IPS-NIHi11 (cell line): Measurements from ENCODE around the gene MATN4.

Experiments used
- DNase-seq: peaks from one replicate; pipeline ENCODE4 v3.0.0; 2012; ENCODE audit warnings: mixed read lengths, low spot score

MATN4 gene

DNA sequence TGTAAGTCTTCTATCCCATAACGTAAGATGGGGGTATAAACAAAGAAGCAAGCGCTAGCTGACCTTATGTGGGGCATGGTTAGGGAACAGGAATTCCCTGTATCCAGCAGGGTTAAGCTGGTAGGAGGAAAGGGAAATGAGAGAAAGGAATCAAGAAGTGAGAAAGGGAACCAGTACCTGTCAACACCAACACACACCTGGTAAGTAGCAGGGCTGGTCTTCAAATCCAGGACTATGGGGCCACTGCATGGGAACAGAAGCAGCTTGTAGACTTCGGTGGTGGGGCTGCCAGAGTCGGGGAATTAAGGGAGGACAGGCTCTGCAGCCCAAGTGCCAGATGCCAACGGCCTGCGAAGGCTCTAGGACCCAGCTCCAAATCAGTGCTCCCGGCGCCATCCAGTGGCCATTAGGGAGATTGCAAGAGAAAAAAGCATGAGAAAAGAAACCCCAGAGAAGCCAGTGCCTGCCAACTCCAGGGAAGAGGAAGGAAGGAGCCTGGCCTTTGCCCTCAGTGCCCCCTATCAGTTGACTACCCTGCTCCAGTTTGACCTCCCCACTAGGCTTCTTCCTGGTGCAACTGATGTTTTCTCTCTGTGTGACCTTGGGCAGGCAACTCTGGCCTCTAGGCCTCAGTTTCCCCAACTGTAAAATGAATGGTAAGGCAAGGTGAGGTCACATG, 17.3 kb downstream of the MATN4 start:
- peak; percentile 85 for DNase-seq

DNA sequence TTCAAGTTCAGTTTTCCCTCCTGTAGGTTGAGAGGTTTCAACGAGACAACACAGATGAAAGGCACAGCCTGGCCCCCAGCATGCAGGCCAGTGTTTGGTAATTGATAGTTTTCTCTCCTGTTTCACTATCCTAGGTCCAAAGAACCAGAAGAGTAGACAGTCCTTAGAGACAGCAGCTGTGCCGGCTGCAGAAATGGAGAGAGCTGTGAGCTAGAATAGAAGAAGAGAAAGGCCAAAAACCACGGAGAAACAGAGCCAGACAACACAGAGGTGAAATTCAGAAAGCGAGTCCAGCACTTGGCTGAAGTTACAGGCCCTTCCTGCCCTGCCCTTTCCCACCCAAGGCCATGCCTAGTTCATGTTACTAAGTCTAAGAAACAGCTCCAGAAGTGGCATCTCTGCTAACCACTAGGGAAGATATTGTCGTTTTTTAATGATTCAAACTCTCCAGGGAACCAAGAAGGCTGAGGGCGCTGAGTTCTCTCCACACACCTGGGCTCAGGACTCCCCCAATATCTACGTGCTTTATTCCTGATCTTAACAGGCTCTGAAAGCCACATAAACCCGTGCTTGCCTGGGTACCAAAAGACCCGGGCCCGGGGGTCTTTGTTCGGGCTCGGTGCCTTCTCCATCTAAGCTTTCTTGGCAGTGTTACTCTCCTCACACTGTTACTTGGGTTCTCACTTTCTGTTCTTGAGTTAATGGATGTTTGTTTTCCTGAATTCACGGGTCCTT, 18.0 kb downstream of the MATN4 start:
- no peak for DNase-seq

GRCh38 chr20:45288860-45289259, 19.2 kb downstream of the MATN4 start:
- no peak for DNase-seq

GRCh38 chr20:45288376-45288775, 19.7 kb downstream of the MATN4 start:
- no peak for DNase-seq

DNA sequence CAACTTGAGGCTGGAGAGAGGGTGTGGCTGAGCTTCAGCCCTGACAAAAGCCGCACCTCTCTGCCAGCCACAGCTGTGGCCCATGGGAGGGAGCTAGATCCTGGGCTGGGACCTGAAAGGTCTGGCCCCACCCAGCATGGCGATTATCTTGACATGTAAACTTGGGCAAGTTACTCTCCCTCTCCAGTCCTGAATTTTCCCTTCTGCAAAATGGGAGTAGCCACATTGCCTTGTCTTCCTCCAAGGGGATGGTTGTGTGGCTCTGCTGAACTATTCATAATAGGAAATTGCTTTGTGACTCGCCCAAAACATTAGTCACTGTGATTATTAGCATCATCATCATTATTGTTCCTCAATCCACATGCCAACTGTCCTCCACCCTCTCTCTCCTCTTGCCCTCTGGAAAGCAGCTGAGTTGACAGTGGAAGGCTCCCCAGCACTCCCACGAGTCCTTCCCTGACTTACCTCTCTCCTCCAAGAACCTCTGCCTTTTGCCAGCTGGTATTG, 24.5 kb downstream of the MATN4 start:
- no peak for DNase-seq

DNA sequence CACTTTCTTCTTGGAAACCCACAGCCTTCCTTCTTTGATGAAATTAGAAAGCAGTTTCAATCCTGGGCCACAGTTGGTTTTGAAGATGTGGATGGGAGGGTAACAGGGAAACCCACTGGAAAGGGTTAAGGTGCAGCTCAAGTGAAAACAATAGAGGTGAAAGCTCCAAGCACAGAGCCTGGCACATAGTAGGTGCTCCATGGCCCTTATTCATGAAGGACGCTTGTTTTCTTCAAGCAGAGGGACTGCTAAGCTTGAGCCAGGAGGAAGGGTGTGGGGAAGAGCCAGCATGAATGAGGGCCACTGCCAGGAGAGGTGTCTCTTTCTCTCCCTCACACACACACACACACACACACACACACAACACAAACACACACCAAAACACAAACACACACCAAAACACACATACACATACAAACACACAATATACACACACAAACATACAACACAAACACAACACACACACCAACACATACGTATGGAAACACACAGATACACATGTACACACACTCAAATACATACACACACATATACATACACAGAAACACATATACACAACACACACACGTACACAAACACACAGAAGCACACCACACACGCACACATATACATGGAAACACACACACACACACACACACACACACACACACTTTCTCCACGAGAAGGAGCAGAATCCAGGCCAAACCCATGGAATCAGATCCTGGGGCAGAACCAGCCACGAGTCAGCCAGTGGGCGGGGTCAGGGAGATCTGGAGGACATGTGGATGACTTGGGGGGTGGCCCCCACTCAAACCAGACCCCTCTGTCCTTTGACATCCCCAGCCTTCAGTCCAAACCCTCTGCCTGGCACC, 25.2 kb downstream of the MATN4 start:
- DNase-seq = no peak

GRCh38 chr20:45279992-45280391, 28.1 kb downstream of the MATN4 start:
- no peak for DNase-seq

- DNase-seq = no peak
Observed at GRCh38 chr20:45275338-45275737, 32.8 kb downstream of the MATN4 start.

- DNase-seq = no peak
Observed at GRCh38 chr20:45269754-45270270, 38.3 kb downstream of the MATN4 start.

- DNase-seq = no peak
Observed at GRCh38 chr20:45269056-45269455, 39.0 kb downstream of the MATN4 start.

- no peak for DNase-seq
Observed at GRCh38 chr20:45268531-45268930, 39.6 kb downstream of the MATN4 start.

DNA sequence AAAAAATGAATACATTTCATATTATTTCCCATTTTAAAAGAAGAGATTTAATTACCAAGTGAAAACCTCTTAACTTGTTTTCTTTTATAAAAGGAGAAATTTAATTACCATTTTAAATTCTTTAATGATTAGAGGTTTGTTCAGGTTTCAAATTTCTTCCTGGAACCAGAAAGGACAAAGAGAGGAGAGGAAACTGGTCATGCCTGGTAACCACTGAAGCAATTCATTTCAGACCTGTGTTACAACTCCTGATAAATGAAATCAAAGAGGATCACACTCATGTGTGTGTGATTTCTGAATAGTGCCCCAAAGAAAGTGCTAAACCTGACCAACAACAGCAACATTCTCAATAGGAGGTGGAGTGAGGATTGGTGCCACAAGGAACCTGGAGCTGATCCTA, 41.1 kb downstream of the MATN4 start:
- no peak for DNase-seq

- DNase-seq = no peak
Observed at GRCh38 chr20:45263556-45264266, 44.4 kb downstream of the MATN4 start.

GRCh38 chr20:45258664-45259063, 49.4 kb downstream of the MATN4 start:
- no peak for DNase-seq

DNA sequence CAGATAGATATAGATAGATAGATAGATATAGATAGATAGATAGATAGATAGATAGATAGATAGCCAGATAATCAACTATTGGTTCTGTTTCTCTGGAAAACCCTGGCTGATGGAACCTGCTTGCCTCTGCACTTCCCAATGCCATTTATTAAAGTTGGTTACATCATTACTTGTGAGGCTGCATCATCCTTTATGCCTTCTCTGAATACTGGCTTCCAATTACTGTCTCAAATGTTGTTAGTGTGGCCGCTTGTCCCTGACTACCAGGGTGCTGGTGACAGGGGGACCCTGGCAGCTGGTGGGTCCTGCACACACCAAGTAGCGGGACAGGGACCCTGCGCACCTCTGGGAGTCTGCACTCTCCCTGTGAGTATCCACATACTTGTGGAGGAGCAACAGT, 49.8 kb downstream of the MATN4 start:
- no peak for DNase-seq

GRCh38 chr20:45257711-45258110, 50.4 kb downstream of the MATN4 start:
- DNase-seq = no peak

GRCh38 chr20:45257161-45257560, 50.9 kb downstream of the MATN4 start:
- DNase-seq = no peak

DNA sequence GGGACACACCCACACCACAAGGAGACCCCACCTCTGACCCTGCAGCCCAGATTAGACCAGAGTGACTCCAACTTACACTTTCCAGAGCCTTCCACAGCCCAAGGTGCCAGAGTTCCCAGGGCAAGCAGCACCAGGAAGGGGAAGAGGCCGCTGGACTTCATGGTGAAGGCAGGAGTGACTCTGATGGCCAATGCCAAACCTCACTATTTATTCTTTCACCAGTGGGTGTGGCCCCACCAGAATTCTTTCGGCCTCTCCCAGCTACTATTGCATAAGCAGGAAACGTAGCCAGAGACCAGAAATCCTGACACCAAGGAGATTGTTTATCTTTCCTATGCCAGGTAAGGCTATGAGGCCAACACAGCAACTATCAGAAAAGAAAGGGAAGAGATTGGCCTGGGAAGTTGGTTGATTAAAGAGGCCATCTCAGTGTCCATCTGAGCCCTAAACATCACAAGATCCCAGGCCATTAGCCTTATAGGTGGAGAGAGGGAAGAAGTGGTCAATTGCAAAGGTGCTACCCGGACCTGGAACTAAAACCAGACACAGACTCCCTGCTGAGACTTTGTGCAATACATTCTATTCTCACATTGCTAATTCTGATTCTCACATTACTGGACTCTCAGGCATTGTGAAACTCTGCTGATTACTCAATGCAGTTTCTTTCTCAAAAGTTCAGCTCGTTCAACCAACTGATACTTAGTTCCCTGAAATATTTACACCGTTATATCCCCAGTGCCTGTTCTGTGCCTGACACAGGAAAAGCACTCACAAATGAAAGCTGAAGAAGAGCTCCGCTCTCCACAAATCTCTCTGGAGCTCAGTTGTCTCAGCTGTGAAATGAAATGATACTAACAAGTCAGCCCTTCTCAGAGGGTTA, 53.5 kb downstream of the MATN4 start, which contains the start of gene SLPI:
Gene SLPI (minus strand): TSS at position 182 of the 880 bp plus-strand sequence. CDS start 21 bp downstream, at position 161.
- peak; percentile 27 for DNase-seq

- no peak for DNase-seq
Observed at GRCh38 chr20:45253261-45253660, 54.8 kb downstream of the MATN4 start.

GRCh38 chr20:45251884-45252560, 56.1 kb downstream of the MATN4 start:
- no peak for DNase-seq
